GM19035 (cell line): ENCODE results near the gene CADM2.
"Not testable (repeated sequence)": the region's sequence is repeated elsewhere in the genome, so short reads cannot be mapped to it uniquely, and the experiment has no call there.

Experiments used
- ATAC-seq: cut with Tn5 transposase; IDR thresholded peaks from one replicate; pipeline ENCODE4 v1.9.1; 2021; ENCODE audit not compliant: unreplicated experiment

Gene CADM2

GRCh38 chr3:85455561-85456200 is 496.9 kb downstream of the CADM2 start:
- no peak for ATAC-seq

- ATAC-seq = no peak
These were observed 515.5 kb downstream of the CADM2 start for GRCh38 chr3:85474241-85474640.

- no peak for ATAC-seq
These were observed 516.6 kb downstream of the CADM2 start for GRCh38 chr3:85475346-85475745.

- no peak for ATAC-seq
These were observed 518.2 kb downstream of the CADM2 start for GRCh38 chr3:85476891-85477495.

GRCh38 chr3:85481411-85482212 is 522.8 kb downstream of the CADM2 start:
- ATAC-seq = no peak

GRCh38 chr3:85482213-85482490 is 523.4 kb downstream of the CADM2 start:
- no peak for ATAC-seq

- no peak for ATAC-seq
These were observed 525.2 kb downstream of the CADM2 start for GRCh38 chr3:85483986-85484385.

GRCh38 chr3:85487375-85487774 is 528.6 kb downstream of the CADM2 start:
- ATAC-seq = no peak

- no peak for ATAC-seq
These were observed 536.8 kb downstream of the CADM2 start for GRCh38 chr3:85495602-85496001.

GRCh38 chr3:85498177-85498576 is 539.4 kb downstream of the CADM2 start:
- no peak for ATAC-seq

GRCh38 chr3:85502148-85502875 is 543.5 kb downstream of the CADM2 start:
- ATAC-seq = no peak

- not testable (repeated sequence) for ATAC-seq
These were observed 545.5 kb downstream of the CADM2 start for GRCh38 chr3:85504129-85504784.

- ATAC-seq = not testable (repeated sequence)
These were observed 546.2 kb downstream of the CADM2 start for GRCh38 chr3:85504785-85505511.

GRCh38 chr3:85507052-85507451 is 548.3 kb downstream of the CADM2 start:
- not testable (repeated sequence) for ATAC-seq

GRCh38 chr3:85508659-85509058 is 549.9 kb downstream of the CADM2 start:
- ATAC-seq = no peak

- ATAC-seq = no peak
These were observed 557.4 kb downstream of the CADM2 start for GRCh38 chr3:85516146-85516545.

- no peak for ATAC-seq
These were observed 565.3 kb downstream of the CADM2 start for GRCh38 chr3:85524104-85524503.

GRCh38 chr3:85525264-85525663 is 566.5 kb downstream of the CADM2 start:
- no peak for ATAC-seq

GRCh38 chr3:85533586-85533985 is 574.8 kb downstream of the CADM2 start:
- no peak for ATAC-seq

GRCh38 chr3:85535517-85535916 is 576.7 kb downstream of the CADM2 start:
- no peak for ATAC-seq
